PFSK-1 (cell line): ENCODE data around the gene ZFYVE19.

Experiments
- FOXP2 ChIP-seq: optimal IDR thresholded peaks from 2 replicates; pipeline ENCODE3; 2011; ENCODE audit warnings: borderline replicate concordance, control low read depth, inconsistent platforms; ENCODE audit not compliant: insufficient read depth; ENCODE audit errors: extremely low read length, extremely low read depth
- REST ChIP-seq, 2 experiments: IDR thresholded peaks; 2 replicates each; pipeline versions ENCODE4 v1.6.1 to v1.8.0; 2011 to 2012; ENCODE audit warnings: low read depth in 2 of 2, low read length in 2 of 2, control low read depth in 1 of 2, inconsistent platforms in 1 of 2, mild to moderate bottlenecking in 1 of 2, moderate library complexity in 1 of 2; ENCODE audit not compliant: insufficient read depth in 1 of 2
- TAF1 ChIP-seq: IDR thresholded peaks from 2 replicates; pipeline ENCODE4 v1.6.1; 2012; ENCODE audit warnings: low read length, control low read depth, borderline replicate concordance; ENCODE audit not compliant: insufficient read depth

- no peak for TF ChIP-seq REST (IDR thresholded peaks at IDR 0.05; ENCODE audit: insufficient read depth in 1 of 2, low read depth in 2 of 2, low read length in 2 of 2)
- no peak for TF ChIP-seq FOXP2
- no peak for TF ChIP-seq TAF1
Observed at GRCh38 chr15:40855706-40856234, 48.9 kb downstream of the ZFYVE19 start.
